ENCODE results near the gene OXT. TPM values are rescaled to one million over a fixed set of nuclear protein-coding genes. Genes with fewer than 3 reads are reported as not detected.

OXT gene
- total RNA-seq, 1 experiment from 2014 or later, result not detected

DNA sequence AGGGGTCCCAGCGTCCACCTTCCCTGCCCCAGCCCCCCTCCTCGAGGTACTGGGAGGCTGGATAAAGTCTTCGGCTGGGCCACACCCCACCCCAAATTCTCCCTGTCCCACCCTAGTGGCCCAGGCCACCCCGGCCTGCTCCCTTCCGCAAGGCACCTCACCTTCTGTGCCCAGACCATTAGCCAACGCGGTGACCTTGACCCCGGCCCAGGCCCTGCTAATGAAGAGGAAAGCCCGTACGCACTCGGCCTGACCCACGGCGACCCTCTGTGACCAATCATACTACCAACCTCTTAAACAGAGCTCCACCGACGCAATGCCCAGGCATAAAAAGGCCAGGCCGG is 182 bp upstream of the OXT start:
- no peak overlapping the region for H3K56ac ChIP-seq (ENCODE audit: insufficient read length, low read depth, low read length)
- H3K4me1 Mint-ChIP-seq, result peaks cover 6% of the 10 kb centered on the region in 2 experiments
- TF ChIP-seq, protein P1, sequence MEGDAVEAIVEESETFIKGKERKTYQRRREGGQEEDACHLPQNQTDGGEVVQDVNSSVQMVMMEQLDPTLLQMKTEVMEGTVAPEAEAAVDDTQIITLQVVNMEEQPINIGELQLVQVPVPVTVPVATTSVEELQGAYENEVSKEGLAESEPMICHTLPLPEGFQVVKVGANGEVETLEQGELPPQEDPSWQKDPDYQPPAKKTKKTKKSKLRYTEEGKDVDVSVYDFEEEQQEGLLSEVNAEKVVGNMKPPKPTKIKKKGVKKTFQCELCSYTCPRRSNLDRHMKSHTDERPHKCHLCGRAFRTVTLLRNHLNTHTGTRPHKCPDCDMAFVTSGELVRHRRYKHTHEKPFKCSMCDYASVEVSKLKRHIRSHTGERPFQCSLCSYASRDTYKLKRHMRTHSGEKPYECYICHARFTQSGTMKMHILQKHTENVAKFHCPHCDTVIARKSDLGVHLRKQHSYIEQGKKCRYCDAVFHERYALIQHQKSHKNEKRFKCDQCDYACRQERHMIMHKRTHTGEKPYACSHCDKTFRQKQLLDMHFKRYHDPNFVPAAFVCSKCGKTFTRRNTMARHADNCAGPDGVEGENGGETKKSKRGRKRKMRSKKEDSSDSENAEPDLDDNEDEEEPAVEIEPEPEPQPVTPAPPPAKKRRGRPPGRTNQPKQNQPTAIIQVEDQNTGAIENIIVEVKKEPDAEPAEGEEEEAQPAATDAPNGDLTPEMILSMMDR (conservative IDR thresholded peaks at IDR 0.05), result no peak
- H2BK120ac ChIP-seq (ENCODE audit: low read depth, low read length, poor library complexity, severe bottlenecking), result no peak overlapping the region
- H4K8ac ChIP-seq (replicated peaks; ENCODE audit: insufficient read length, low read depth, low read length), result no peak overlapping the region
- peak overlapping the region in 1 of 2 experiments; percentile 51; a peak in 2 of 5 replicates for H3K4me3 Mint-ChIP-seq
- no peaks in the 10 kb centered on the region for H3K4me1 ChIP-seq (ENCODE audit: insufficient read depth, low read length)
- H2BK5ac ChIP-seq (ENCODE audit: insufficient read length, low read length), result no peak overlapping the region
- no peak overlapping the region for H2AK5ac ChIP-seq (ENCODE audit: insufficient read length, low read length)
- H2BK20ac ChIP-seq (ENCODE audit: low read depth, low read length, poor library complexity, severe bottlenecking), result no peak overlapping the region
- no peak overlapping the region for H3K14ac ChIP-seq (ENCODE audit: insufficient read depth, low read length)
- DNase-seq, result no peak
- peaks cover 10% of the 10 kb centered on the region for H3K9me3 ChIP-seq (ENCODE audit: control insufficient read depth, low read depth, low read length)
- H3K4me2 ChIP-seq (ENCODE audit: insufficient read depth, insufficient read length, low read length), result peak overlapping the region; percentile 6
- H3K9me3 Mint-ChIP-seq, result peaks cover 7 to 12% of the 10 kb centered on the region in 2 experiments
- peaks cover 54% of the 10 kb centered on the region for H3K27me3 Mint-ChIP-seq (ENCODE audit: low read depth)
- no peak overlapping the region for H2BK12ac ChIP-seq (ENCODE audit: insufficient read length, low read depth, low read length)
- no peaks in the 10 kb centered on the region for H3K23me2 ChIP-seq (ENCODE audit: insufficient read length, low read depth, low read length, poor library complexity, severe bottlenecking)
- H3K23ac ChIP-seq (ENCODE audit: insufficient read length, low read depth, low read length), result no peak overlapping the region
- H4K5ac ChIP-seq (ENCODE audit: insufficient read length, low read depth, low read length), result no peak overlapping the region
- H3K9ac ChIP-seq (ENCODE audit: extremely low read depth, insufficient read length, low read length), result no peak overlapping the region
- no peak overlapping the region for H4K91ac ChIP-seq (ENCODE audit: insufficient read length, low read depth, low read length)
- no peaks in the 10 kb centered on the region for H3K79me1 ChIP-seq (ENCODE audit: insufficient read depth, low read depth, low read length, poor library complexity, severe bottlenecking)
- no peaks in the 10 kb centered on the region for H3K79me2 ChIP-seq (ENCODE audit: insufficient read depth, low read length)
- H3K36me3 Mint-ChIP-seq (ENCODE audit: insufficient read depth in 1 of 3, low read depth in 3 of 3), result no peaks in the 10 kb centered on the region; a peak in 2 of 7 replicates
- H2AFZ ChIP-seq (ENCODE audit: low read length), result no peak overlapping the region
- no peak overlapping the region for H3K4ac ChIP-seq (ENCODE audit: low read depth, low read length)
- H3K18ac ChIP-seq (ENCODE audit: insufficient read length, low read depth, low read length), result no peak overlapping the region
- H3K27ac Mint-ChIP-seq, result no peak overlapping the region
- no peaks in the 10 kb centered on the region for H4K20me1 ChIP-seq (ENCODE audit: control insufficient read depth, insufficient read depth, insufficient read length)
- H3K27me3 ChIP-seq (ENCODE audit: insufficient read depth, low read length), result peaks cover 9% of the 10 kb centered on the region; the same call in 1 of the 2 replicates
- no peak overlapping the region for H2BK15ac ChIP-seq (ENCODE audit: low read depth, low read length)
- H3T11ph ChIP-seq (ENCODE audit: low read length), result no peak overlapping the region
- no peak overlapping the region for H3K27ac ChIP-seq (ENCODE audit: insufficient read length, low read depth, low read length)
- WGBS (ENCODE audit: extremely low coverage, insufficient read length, low lambda C conversion rate), result no CpG with 5 or more reads among the region's 16 CpGs
